Measurements from ENCODE around the gene CRADD. TPM values are rescaled to one million over a fixed set of nuclear protein-coding genes. Genes with fewer than 3 reads are reported as not detected.

Gene CRADD
- total and polyA plus RNA-seq, 10 donors = 5.5 to 58.7 (median 18.8) TPM

DNA sequence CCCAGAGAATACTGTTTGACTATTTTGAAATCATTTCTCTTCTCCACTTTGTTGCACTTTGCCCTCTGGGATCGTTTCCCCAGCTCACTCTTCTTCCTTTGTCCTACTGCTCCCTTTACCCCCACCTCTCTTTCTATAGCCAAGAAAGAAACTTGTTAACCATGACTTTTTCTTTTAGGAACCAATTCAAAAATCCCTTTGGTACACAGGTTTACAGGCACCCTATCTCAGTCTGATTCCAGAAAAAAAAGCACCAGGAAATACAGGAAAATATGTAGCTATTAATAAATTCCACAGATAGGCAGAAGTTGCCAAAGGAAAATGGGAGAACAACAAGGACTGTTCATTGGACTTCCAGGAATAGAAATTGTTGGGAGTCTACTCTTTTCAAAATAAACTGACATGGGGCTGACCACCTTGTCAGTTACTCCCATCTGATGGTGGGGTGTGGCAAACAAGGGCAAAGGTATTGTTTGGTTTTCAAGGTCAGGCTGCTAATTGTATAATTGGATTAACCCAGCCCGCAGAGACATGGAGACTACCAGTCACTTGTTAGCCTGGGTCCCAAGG lies 82.4 kb downstream of the CRADD start:
- DNase-seq = no peak
- WGBS, 5 donors = 39 to 57% (median 45%) methylated on average over 2 of the region's 2 CpGs
- Histone ChIP-seq H3K27me3 (replicated peaks in 1 of 7) (no peaks in the 10 kb centered on the region), H3K27ac (peak overlapping the region in 4 of 8 donors; percentile 31 to 46 (median 40)), H3K36me3 (no peaks in the 10 kb centered on the region), H3K4me1 (peaks cover 0 to 41% (median 10%) of the 10 kb centered on the region in 6 donors), H3K9me3 (peaks cover 0 to 7% (median 2%) of the 10 kb centered on the region in 8 donors), H3K4me3 (no peak overlapping the region)
- TF ChIP-seq POLR2A (IDR thresholded peaks at IDR 0.05) (no peak), POLR2AphosphoS5 (IDR thresholded peaks at IDR 0.05) (no peak), CTCF (IDR thresholded peaks at IDR 0.05 in 8 of 11, conservative IDR thresholded peaks at IDR 0.05 in 3 of 11) (no peak)
- intact Hi-C loops (cut with DNase I; ENCODE audit: low total_unique reads) = no loop called here

- TF ChIP-seq CTCF (IDR thresholded peaks at IDR 0.05 in 8 of 11, conservative IDR thresholded peaks at IDR 0.05 in 3 of 11) (no peak), POLR2AphosphoS5 (IDR thresholded peaks at IDR 0.05) (no peak), POLR2A (IDR thresholded peaks at IDR 0.05) (no peak)
- WGBS, 5 donors = 94 to 97% (median 96%) methylated on average over 3 of the region's 3 CpGs
Observed at GRCh38 chr12:93760275-93760875, 83.2 kb downstream of the CRADD start.

GRCh38 chr12:93762059-93762719 lies 85.0 kb downstream of the CRADD start:
- Histone ChIP-seq H3K4me1 (peaks cover 5 to 55% (median 21%) of the 10 kb centered on the region in 6 donors), H3K36me3 (no peaks in the 10 kb centered on the region), H3K27me3 (replicated peaks in 1 of 7) (no peaks in the 10 kb centered on the region), H3K4me3 (no peak overlapping the region), H3K9me3 (no peaks in the 10 kb centered on the region), H3K27ac (peak overlapping the region in 3 of 8 donors; percentile 17 to 41 (median 31))
- no peak for TF ChIP-seq POLR2AphosphoS5 (IDR thresholded peaks at IDR 0.05)
- TF ChIP-seq POLR2A (IDR thresholded peaks at IDR 0.05) = no peak
- no peak for TF ChIP-seq CTCF (IDR thresholded peaks at IDR 0.05 in 8 of 11, conservative IDR thresholded peaks at IDR 0.05 in 3 of 11)
- WGBS, 5 donors = 64 to 84% (median 74%) methylated on average over 3 of the region's 3 CpGs
- no peak for DNase-seq
- intact Hi-C loops (cut with DNase I; ENCODE audit: low total_unique reads) = no loop called here

More at GRCh38 chr12:93760275-93760875, 83.2 kb downstream of the CRADD start:
- Histone ChIP-seq H3K27ac (peak overlapping the region in 2 of 8 donors; percentile 39 to 46), H3K27me3 (replicated peaks in 1 of 7) (no peaks in the 10 kb centered on the region), H3K9me3 (no peaks in the 10 kb centered on the region), H3K4me1 (peaks cover 0 to 41% (median 10%) of the 10 kb centered on the region in 6 donors), H3K36me3 (no peaks in the 10 kb centered on the region), H3K4me3 (no peak overlapping the region)
- no peak for DNase-seq
- intact Hi-C loops (cut with DNase I; ENCODE audit: low total_unique reads) = no loop called here
